NCI-H2107 treated with DMSO at 0.1 percent for 48 hours (cell line): Measurements from ENCODE around the gene ETV5.
"Not testable (repeated sequence)": the region's sequence is repeated elsewhere in the genome, so short reads cannot be mapped to it uniquely, and the experiment has no call there.

ENCODE experiments used
- DNase-seq: peaks from one replicate; lab custom pipeline; 2025; ENCODE audit not compliant: unreplicated experiment; lab: John Stamatoyannopoulos, UW

The ETV5 gene

DNA sequence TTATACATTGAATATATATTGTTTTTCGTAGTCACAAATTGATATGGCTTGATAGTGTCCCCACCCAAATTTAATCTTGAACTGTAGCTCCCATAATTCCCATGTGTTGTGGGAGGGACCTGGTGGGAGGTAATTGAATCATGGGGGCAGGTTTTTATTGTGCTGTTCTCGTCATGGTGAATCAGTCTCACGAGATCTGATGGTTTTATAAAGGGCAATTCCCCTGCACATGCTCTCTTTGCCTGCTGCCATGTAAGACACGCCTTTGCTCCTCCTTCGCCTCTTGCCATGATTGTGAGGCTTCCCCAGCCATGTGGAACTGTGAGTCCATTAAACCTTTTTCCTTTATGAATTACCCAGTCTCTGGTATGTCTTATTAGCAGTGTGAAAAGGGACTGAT lies 82.9 kb downstream of the ETV5 start:
- not testable (repeated sequence) for DNase-seq

DNA sequence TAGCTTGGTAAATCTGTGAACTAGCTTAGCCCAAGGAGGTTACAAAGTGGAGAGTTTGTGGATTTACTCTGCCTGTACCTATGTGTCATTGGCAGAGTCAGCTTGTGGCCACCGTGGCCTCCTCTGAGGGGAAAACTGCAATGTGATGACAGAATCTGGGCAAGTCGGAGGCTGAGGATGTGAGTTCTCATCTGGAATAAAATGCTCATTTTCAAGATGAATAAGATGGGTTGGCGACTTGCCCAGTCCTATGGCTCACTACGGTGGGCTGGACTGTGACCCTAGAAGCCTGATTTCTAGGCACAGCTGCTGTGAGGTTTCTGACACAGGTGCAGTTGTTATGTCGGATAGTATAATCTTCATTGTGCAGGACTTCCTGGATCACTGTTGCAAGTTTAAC lies 83.7 kb downstream of the ETV5 start:
- no peak for DNase-seq

GRCh38 chr3:186024210-186024609 lies 84.7 kb downstream of the ETV5 start:
- no peak for DNase-seq

DNA sequence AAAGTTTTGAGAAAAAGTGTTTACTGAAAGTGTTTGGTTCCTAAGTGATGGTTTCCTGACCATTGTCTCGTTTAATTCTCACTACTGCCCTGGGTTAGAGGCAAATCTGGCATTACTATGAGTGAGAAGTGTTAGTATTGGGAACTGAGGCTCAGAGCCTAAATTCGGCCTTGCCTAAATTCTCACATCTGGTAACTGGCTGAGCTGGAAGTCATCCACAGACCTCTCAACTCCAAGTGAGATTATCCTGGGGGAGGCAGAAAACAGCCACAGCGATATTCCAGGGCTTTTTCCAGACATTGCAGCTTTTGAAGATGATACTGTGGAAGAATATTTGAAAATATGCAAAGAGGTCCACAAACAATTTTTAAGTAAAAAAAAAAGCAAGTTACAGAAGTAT lies 86.0 kb downstream of the ETV5 start:
- DNase-seq = no peak

- DNase-seq = no peak
These were observed 87.1 kb downstream of the ETV5 start for GRCh38 chr3:186021673-186022362.

- DNase-seq = not testable (repeated sequence)
These were observed 87.6 kb downstream of the ETV5 start for GRCh38 chr3:186021250-186021649.

- DNase-seq = not testable (repeated sequence)
These were observed 89.6 kb downstream of the ETV5 start for GRCh38 chr3:186019288-186019687.

GRCh38 chr3:186014866-186015265 lies 94.0 kb downstream of the ETV5 start:
- no peak for DNase-seq

- no peak for DNase-seq
These were observed 95.6 kb downstream of the ETV5 start for GRCh38 chr3:186013312-186013711.

- DNase-seq = no peak
These were observed 96.8 kb downstream of the ETV5 start for GRCh38 chr3:186012137-186012536.

GRCh38 chr3:186004671-186005070 lies 104.2 kb downstream of the ETV5 start:
- DNase-seq = no peak

- DNase-seq = no peak
These were observed 104.7 kb downstream of the ETV5 start for GRCh38 chr3:186004209-186004608.

DNA sequence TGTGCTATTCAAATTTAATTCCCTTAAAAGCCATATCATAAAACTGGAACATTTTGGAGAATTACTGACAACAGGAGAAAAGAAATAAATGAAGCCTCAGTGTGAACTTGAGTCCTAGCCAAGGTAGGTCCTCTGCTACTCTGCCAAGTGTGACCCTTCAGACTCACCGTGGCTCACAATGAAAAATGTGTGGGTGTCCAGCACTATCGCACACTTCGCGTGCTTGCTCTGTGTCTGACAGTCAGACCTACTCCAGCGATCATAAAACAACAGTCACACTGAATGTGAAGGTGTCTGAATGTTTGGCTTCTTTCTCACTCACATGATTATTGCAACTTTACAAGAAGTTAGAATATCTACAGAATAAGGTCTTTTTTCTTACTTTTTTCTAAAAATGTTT lies 105.3 kb downstream of the ETV5 start:
- DNase-seq = no peak

- no peak for DNase-seq
These were observed 105.9 kb downstream of the ETV5 start for GRCh38 chr3:186002884-186003472.

DNA sequence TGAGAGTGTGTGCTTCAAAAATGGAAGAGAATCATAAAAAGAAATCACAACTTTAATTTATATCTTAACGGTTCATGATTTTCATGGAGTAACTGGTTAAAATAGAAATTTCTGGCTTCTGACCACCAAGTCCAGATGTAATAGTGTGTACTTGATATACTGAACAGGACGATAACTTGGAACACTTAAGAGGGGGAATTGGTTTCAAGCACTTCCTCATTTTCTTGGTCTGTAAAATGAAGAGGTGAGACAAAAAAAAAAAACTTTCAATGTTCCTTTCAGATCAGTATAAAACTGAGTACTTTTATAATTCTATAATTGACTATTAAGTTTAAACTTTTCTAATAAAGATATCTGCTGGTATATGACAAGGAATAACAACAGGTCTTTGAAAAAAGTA lies 107.0 kb downstream of the ETV5 start:
- DNase-seq = no peak

DNA sequence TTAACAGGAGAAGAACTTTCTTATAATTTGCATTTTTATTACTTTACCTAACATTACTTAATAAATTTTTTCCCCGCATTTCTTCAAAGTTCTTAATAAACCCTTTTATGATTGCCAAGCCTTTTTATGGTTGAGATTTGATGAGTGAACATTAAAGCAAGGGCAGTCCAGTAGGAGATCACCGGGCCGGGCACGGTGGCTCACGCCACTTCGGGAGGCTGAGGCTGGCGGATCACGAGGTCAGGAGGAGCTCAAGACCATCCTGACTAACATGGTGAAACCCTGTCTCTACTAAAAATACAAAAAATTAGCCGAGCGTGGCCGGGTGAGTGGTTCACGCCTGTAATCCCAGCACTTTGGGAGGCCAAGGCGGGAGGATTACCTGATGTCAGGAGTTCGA lies 109.7 kb downstream of the ETV5 start:
- DNase-seq = no peak

GRCh38 chr3:185998136-185998535 lies 110.8 kb downstream of the ETV5 start:
- no peak for DNase-seq

- no peak for DNase-seq
These were observed 111.8 kb downstream of the ETV5 start for GRCh38 chr3:185997130-185997529.
